ACHN (cell line): Measurements from ENCODE around the gene CRBN.

ENCODE experiments used
- DNase-seq: peaks from one replicate; pipeline ENCODE4 v3.0.0-alpha.2; 2015
- in situ Hi-C: cut with HindIII; loops from 2 replicates; pipeline ENCODE4 v1.10.0; 2017; ENCODE audit warnings: low sequenced_read_pairs, low pct_ligation_motif_present, low pct_unique_long_range_greater_than_20kb

CRBN gene

DNA sequence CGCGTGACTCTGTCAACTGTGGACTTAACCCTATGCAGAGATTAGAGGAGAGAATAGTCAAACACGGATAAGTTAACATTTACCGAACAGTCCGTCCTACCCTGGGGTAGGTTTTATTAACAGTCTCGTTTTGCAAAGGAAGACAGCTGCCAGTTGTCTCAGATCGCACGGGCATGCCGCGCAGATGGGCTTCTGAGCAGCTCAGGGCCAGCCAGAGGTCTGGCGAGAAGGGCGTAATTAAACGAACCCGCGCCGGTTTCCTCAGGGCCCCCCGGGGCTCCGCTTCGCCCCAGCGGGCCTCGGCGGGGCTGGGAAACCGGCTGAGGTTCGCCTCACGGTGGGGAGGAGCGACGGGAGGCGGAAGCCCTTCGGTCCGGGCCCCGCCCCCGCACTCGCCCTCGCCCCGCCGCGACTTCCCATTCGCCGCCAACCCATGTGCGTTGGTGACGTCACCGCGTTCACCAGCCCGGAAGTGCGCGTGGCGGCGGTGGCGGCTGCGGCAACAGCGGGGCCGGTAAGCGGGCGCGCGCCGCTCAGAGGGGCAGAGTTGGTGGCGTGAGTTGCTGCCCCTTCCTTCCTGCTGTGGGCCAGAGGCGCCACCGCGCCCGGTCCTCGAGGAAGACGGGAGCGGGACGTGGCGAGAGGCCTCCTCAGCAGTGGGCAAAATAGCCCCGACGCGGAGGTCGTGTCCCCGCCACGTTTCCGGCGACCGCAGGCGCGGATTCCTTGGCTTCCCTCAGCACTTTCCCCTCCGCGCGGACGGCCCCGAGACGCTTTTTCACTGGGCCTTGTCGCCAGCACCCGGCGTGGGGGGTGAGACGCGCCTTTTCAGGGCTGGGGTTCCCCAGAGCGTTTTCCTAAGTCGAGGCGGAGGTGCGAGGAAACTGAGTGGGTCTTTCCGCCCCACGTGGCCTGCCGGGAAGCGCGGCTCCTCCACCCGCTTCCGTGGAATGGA, 52.7 kb downstream of the CRBN start, which contains the start of gene TRNT1:
Gene TRNT1, plus strand, starts transcription at position 464 of the 955 bp plus-strand sequence. CDS start 2,101 bp downstream, outside the sequence.
- DNase-seq: peak; percentile 93
- in situ Hi-C loops: no loop called here

DNA sequence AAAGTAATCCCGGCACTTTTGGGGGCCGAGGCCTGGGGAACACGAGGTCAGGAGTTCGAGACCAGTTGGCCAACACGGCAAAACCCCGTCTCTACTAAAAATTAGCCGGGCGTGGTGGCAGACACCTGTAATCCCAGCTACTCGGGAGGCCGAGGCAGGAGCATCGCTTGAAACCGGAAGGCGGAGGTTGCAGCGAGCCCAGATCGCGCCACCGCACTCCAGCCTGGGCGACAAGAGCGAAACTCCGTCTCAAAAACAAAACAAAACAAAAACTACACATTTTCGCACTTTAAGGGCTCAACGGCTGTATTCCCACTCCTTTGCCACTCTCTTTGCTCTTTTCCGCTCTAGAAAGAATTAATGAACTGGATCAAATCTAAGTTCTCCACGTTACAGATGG, 53.5 kb downstream of the CRBN start:
- DNase-seq: no peak
- in situ Hi-C loops: no loop called here

- DNase-seq: no peak
- in situ Hi-C loops: no loop called here
These were observed 60.1 kb downstream of the CRBN start for GRCh38 chr3:3119393-3119851.

GRCh38 chr3:3117651-3118050, 61.8 kb downstream of the CRBN start:
- DNase-seq: no peak
- in situ Hi-C loops: no loop called here

DNA sequence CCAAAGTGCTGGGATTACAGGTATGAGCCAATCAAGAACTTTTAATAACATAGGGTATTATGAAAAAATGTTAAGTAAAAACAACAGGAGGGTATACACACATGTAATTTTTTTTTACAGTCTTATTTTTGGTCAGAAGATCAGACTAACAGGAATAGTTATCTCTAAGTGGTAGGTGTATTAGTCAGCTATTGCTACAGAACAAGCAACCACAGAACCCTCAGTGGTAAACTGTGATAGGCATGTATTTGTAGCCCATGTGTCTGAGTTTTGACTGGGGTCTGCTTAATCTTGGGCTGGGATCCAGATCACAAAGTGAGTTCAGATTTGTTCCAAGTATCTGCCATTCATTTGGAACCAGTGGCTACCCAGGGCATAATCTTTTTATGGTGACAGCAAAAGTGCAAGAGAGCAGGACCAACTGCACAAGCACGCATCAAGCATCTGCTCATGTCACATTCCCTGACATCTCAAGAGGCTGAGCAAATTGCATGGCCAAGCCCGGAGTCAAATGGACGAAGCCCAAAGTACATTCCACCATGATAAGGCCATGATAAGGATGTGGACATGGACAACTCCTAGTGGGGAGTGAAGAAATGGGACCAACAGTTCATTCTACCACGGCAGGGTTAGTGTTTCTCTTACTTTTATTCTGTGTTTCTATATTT, 66.3 kb downstream of the CRBN start:
- in situ Hi-C loops: no loop called here
- no peak for DNase-seq

DNA sequence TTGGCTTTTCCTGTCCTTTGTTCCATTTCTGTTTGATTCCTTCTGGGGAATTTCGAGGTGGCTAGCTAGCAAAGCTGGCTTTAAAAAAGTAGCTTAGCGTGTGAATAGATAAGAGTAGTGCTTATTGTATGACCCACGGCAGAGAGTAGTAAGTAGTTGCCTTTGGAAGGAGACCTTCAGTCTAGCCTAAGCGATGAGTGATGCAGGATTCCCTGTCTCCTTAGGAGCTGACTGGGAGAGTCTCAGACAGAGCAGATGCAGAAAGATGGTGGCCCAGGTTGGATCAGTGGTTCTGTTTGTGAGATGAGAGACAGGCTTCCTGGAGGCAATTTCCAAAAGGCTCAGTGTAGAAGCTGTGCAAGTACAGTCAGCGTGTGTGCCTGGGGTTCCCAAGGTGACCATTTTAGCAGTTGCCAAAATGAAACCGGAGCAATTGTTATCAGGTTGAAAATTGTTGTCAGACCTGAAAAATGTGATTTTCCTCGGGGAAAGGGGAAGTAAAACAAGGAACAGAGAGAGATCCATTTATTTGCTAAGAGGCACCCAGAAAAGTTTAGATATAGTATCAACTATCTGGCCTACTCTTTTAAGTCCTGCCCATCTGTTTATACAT, 68.6 kb downstream of the CRBN start:
- in situ Hi-C loops: no loop called here
- no peak for DNase-seq

DNA sequence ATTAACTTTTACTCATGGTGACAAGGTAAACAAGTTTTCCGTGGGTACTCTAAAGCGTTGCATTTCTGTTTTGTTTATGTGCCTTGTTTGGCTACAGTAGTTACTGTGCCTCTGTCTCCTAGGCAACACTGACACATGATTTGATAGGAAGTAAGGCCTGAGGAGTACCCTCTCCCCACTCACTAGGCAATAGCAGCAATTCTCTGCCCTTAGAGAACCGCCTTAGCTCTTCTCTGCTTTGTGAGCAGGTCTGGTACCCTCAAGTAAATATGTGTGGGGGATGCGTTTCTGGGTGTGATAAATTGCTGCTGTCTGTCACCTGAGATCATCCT, 69.2 kb downstream of the CRBN start, which contains the start of gene IL5RA:
Gene IL5RA, minus strand, starts transcription at position 76 of the 332 bp plus-strand sequence. CDS start 5,390 bp downstream, outside the sequence.
- in situ Hi-C loops: no loop called here
- no peak for DNase-seq

- DNase-seq: no peak
- in situ Hi-C loops: no loop called here
These were observed 69.8 kb downstream of the CRBN start for GRCh38 chr3:3109407-3110298.

GRCh38 chr3:3107858-3108257, 71.6 kb downstream of the CRBN start:
- in situ Hi-C loops: no loop called here

DNA sequence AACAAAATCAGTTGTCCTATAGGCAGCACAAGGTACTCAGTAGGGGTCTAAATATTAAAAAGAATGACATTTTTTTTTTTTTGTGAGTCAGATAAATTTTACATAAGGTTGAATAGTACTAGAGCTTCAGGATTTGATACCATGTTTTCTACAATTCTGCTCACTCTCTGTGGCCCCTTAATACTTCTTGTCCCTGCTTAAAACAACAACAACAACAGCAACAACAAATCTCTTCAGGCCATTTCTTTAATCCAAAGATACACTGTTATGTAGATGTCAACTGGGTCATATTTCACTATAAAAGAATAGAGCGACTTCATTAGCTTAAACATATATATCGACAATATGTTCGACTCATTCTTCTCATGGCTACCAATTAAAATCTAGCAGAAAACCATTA, 72.3 kb downstream of the CRBN start:
- in situ Hi-C loops: no loop called here
- DNase-seq: no peak

More at GRCh38 chr3:3107858-3108257, 71.6 kb downstream of the CRBN start:
- DNase-seq: no peak

DNA sequence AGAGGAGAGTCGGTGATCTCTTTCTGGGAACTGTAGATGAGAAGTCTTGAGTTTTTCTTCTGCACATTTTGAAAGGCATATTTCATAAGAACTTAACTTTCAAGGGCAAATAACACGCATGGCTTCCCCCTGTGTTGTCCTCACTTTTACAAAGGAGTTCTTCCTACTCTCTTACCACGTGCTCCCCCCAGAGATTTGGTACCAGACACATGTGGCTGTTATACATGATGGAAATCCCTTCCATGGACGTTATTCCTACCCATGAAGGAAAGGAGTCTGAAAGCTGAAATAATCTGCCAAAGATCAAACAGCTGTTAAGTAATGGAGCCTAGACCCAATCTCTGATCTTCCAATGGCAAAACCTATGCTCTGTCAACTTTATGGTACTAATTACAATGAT, 73.7 kb downstream of the CRBN start:
- in situ Hi-C loops: no loop called here
- DNase-seq: no peak

DNA sequence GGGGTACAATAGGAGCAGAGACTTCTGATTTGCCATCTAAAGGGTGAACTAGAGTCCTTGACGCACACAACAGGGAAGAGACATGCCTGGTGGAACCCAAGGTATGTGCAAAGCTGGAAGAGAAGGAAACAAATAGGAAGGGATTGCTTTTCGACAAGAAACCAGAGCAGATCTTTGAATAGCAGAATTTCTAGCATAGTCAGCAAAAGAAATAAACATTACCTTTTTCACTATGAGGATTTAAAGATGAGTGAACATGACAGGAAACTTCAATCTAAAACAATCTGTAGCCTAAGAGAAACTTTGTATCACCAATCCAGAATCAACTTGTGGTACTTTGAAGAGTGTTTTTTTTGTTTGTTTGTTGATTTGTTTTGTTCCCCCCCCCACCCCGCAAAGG, 74.2 kb downstream of the CRBN start:
- DNase-seq: no peak
- in situ Hi-C loops: no loop called here

GRCh38 chr3:3102751-3103150, 76.7 kb downstream of the CRBN start:
- in situ Hi-C loops: no loop called here
- DNase-seq: no peak

DNA sequence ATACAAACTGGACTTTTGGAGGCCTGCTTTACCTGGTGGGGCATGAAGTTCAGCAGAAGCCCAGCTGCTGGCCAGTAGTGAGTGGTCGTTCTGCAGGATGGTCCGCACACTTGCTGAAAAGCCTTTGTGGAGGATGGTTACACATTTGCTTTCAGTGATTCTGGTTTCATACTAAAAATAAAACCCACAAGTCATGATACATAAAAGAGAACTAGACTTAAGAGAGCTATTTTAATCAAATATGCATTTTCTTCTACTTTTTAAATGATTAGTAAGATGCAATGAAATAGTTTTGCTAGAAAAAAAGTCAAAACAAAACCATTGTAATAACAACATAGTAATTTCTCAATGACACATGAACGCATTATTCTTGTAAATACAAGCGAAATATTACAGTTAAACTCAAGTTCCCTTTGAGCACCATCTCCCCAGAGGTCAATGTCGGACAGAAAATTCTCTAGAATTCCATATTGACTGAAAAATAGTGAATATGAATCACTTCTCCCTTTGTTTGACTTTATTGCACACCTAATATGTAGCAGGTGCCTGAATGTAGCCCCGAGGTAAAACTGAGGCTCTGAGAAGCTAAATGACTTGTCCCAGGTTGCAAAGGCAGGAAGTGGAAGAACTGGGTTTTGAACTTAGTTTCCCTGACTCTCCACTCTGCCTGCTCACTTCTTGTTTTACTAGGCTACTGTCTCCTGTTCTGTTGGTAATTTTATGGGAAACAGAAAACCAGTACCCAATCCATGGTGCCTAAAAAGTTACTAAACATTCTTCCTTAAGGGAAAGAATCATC, 77.6 kb downstream of the CRBN start:
- no peak for DNase-seq
- in situ Hi-C loops: no loop called here
